ENCODE results near the gene DRC7.

DRC7 gene

DNA sequence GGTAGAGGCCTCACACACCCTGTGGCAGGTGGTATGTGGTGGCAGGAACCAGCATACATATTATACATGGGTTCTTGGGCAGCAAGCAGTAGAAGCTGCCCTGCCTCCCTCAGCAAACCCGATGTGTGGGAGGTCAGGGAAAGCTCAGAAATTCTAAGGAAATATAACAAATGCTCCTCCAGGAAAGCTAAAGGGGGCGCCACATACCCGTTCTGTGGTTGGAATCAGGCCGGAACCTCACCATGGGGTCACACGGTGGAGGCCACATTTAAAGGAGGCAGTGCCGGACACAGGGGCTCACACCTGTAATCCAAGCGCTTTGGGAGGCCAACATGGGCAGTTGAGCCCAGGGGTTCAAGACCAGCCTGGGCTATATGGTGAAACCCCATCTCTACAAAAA, 28.6 kb downstream of the DRC7 start:
- TF ChIP-seq, protein P1, sequence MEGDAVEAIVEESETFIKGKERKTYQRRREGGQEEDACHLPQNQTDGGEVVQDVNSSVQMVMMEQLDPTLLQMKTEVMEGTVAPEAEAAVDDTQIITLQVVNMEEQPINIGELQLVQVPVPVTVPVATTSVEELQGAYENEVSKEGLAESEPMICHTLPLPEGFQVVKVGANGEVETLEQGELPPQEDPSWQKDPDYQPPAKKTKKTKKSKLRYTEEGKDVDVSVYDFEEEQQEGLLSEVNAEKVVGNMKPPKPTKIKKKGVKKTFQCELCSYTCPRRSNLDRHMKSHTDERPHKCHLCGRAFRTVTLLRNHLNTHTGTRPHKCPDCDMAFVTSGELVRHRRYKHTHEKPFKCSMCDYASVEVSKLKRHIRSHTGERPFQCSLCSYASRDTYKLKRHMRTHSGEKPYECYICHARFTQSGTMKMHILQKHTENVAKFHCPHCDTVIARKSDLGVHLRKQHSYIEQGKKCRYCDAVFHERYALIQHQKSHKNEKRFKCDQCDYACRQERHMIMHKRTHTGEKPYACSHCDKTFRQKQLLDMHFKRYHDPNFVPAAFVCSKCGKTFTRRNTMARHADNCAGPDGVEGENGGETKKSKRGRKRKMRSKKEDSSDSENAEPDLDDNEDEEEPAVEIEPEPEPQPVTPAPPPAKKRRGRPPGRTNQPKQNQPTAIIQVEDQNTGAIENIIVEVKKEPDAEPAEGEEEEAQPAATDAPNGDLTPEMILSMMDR (conservative IDR thresholded peaks at IDR 0.05; ENCODE audit: control insufficient read depth, insufficient read depth, low read depth, low read length), result peak; percentile 41
- H3K4me3 ChIP-seq (ENCODE audit: control insufficient read depth, low read depth, low read length), result no peak overlapping the region
- DNase-seq (ENCODE audit: low read depth), result peak; percentile 12

DNA sequence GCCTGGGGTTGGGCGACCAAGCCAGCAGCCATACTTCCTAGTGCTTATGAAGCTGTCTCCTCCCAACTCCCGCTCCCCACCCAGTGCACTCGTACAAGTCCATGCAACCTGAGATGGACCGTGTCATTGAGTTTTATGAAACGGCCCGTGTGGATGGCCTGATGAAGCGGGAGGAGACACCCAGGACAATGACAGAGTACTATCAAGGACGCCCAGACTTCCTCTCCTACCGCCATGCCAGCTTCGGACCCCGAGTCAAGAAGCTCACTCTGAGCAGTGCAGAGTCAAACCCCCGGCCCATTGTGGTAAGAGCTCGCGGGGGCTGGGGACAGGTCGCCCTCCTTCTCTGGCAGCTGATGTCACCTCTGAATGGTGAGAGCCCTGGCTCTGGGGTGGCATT, 29.9 kb downstream of the DRC7 start:
- TF ChIP-seq, protein P1 (conservative IDR thresholded peaks at IDR 0.05; ENCODE audit: control insufficient read depth, insufficient read depth, low read depth, low read length), result no peak
- DNase-seq (ENCODE audit: low read depth), result no peak
- no peak overlapping the region for H3K4me3 ChIP-seq (ENCODE audit: control insufficient read depth, low read depth, low read length)

DNA sequence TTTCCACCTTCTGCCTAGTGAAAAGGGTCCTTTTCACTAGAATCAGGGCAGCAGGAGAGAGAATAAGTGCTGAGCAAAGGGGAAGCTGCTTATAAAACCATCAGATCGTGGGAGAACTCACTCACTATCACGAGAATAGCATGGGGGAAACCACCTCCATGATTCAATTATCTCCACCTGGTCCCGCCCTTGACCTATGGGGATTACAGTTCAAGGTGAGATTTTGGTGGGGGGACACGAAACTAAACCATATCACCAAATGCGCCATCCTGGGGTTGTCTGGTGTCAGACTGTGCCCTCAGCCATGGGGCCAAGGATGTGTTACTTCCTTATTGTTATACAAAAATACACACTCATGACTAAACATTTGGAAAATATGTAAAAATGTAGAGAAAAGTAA, 30.5 kb downstream of the DRC7 start:
- H3K4me3 ChIP-seq (ENCODE audit: control insufficient read depth, low read depth, low read length), result no peak overlapping the region

DNA sequence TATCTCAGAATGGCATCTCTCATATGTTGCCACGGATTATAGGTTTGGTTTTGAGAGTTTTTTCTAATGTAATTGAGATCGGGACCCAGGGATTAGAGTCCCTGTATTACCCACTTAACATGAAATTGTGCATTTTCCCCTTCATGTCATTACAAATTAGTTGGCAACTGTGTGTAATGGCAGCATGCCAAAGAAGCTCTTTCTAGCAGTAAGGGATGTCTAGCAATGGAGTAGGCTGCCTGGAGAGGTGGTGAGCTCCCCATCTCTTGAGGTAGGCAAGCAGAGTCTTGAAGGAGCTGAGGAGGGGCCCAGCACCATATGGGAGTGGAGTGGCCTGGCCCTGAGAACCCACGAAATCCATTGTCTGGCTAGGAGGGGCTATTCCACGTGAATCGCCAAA, 30.9 kb downstream of the DRC7 start:
- TF ChIP-seq, protein P1 (conservative IDR thresholded peaks at IDR 0.05; ENCODE audit: control insufficient read depth, insufficient read depth, low read depth, low read length), result no peak
- no peak overlapping the region for H3K4me3 ChIP-seq (ENCODE audit: control insufficient read depth, low read depth, low read length)
- no peak for DNase-seq (ENCODE audit: low read depth)

More for the DNA sequence above, 30.5 kb downstream of the DRC7 start:
- no peak for DNase-seq (ENCODE audit: low read depth)
- TF ChIP-seq, protein P1 (conservative IDR thresholded peaks at IDR 0.05; ENCODE audit: control insufficient read depth, insufficient read depth, low read depth, low read length), result no peak

DNA sequence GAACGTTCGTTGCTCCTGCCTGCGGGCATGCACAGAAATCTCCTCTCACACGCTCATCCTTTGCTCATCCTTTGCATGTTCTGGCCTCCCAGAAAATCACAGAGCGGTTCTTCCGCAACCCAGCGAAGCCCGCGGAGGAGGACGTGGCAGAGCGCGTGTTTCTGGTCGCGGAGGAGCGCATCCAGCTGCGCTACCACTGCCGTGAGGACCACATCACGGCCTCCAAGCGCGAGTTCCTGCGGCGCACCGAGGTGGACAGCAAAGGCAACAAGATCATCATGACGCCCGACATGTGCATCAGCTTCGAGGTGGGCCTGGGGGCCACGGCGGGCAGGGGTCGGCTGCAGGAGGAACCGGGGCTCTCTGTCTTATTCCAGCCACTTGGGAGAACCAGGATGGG, 31.4 kb downstream of the DRC7 start:
- TF ChIP-seq, protein P1 (conservative IDR thresholded peaks at IDR 0.05; ENCODE audit: control insufficient read depth, insufficient read depth, low read depth, low read length), result no peak
- no peak for DNase-seq (ENCODE audit: low read depth)
- no peak overlapping the region for H3K4me3 ChIP-seq (ENCODE audit: control insufficient read depth, low read depth, low read length)

DNA sequence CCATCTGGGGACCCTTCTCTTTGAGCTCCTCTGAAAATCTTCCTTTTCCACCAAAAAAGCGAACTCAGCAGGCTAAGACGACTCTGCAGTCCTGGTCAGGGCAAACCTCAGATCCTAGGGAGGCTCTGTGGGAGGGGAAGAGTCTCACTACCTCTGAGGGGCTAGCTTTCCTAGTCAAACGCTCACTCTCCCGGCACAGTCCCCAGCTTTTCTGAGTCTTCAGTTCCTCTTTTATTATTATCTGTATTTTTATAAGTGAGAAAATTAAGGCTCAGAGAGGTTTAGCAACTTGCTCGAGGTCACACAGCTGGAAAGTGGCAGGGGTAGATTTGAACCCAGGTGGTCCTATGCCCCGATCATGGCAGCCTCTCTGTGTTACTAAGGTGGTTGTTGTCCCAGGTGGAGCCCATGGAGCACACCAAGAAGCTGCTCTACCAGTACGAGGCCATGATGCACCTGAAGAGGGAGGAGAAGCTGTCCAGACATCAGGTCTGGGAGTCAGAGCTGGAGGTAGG, 31.9 kb downstream of the DRC7 start:
- TF ChIP-seq, protein P1 (conservative IDR thresholded peaks at IDR 0.05; ENCODE audit: control insufficient read depth, insufficient read depth, low read depth, low read length), result no peak
- DNase-seq (ENCODE audit: low read depth), result no peak
- no peak overlapping the region for H3K4me3 ChIP-seq (ENCODE audit: control insufficient read depth, low read depth, low read length)

DNA sequence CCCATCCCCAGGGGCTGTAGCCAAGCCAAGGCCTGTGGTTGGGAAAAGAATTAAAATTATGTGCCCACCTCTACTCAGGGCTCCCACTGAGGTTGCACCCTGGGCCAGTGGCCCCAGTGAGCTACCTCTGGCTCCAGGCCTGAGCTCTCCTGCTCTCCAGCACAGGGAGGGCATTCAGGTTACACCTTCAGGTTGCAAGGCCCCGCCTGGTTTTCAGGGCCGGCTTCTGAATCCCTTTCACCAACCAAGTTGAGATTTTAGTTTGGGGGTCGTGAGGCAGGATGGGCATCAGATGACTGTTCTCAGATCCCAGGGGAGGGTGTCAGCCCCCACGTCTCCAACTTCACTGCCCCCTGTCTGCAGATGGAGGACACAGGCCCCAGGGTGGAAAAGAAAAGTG, 33.0 kb downstream of the DRC7 start:
- TF ChIP-seq, protein P1 (conservative IDR thresholded peaks at IDR 0.05; ENCODE audit: control insufficient read depth, insufficient read depth, low read depth, low read length), result no peak
- no peak overlapping the region for H3K4me3 ChIP-seq (ENCODE audit: control insufficient read depth, low read depth, low read length)
- DNase-seq (ENCODE audit: low read depth), result no peak
